ENCODE measurements around the gene SLC29A3.

- no peak for TF ChIP-seq CTCF (IDR thresholded peaks at IDR 0.05; ENCODE audit: borderline replicate concordance, extremely low read depth, low read length, poor library complexity, severe bottlenecking)
- TF ChIP-seq EZH2 (IDR thresholded peaks at IDR 0.05; ENCODE audit: borderline replicate concordance, low read depth, low read length, severe bottlenecking): no peak
Measured at GRCh38 chr10:71325267-71325666, 6.2 kb downstream of the SLC29A3 start.

Measured in DND-41 (cell line).